HFFc6 (cell line): ENCODE results near the gene SBF2. TPM values are rescaled to one million over a fixed set of nuclear protein-coding genes. Genes with fewer than 3 reads are reported as not detected.
"Not testable (repeated sequence)": the region's sequence is repeated elsewhere in the genome, so short reads cannot be mapped to it uniquely, and the experiment has no call there.

Experiments used
- DNase-seq: peaks from one replicate; pipeline ENCODE4 v3.0.0-alpha.2; 2018
- H3K27ac Mint-ChIP-seq: 2 replicates; pipeline ENCODE4 v1.8.0; 2020; ENCODE audit warnings: mild to moderate bottlenecking, mixed read lengths
- H3K27me3 Mint-ChIP-seq: 2 replicates; pipeline ENCODE4 v1.8.0; 2021; ENCODE audit warnings: mild to moderate bottlenecking, moderate library complexity, mixed read lengths; ENCODE audit not compliant: insufficient read depth
- H3K36me3 Mint-ChIP-seq: 2 replicates; pipeline ENCODE4 v1.8.0; 2021; ENCODE audit warnings: low read depth, mixed read lengths
- H3K4me1 Mint-ChIP-seq: 2 replicates; pipeline ENCODE4 v1.8.0; 2020; ENCODE audit warnings: low read depth, mixed read lengths
- H3K4me3 Mint-ChIP-seq: 2 replicates; pipeline ENCODE4 v1.8.0; 2020; ENCODE audit warnings: mild to moderate bottlenecking, moderate library complexity, mixed read lengths
- H3K9me3 Mint-ChIP-seq: 2 replicates; pipeline ENCODE4 v1.8.0; 2020; ENCODE audit warnings: mild to moderate bottlenecking, mixed read lengths
- CTCF ChIP-seq: fragments of 200-600 bp; sonication (generic); IDR thresholded peaks from 2 replicates; pipeline ENCODE4 v1.5.0; 2021; ENCODE audit warnings: antibody characterized with exemption, mild to moderate bottlenecking
- total RNA-seq, 6 experiments: library from RNA; stranded (reverse); fragmentation: NEBNext Ultra II Directional; extraction: Animal tissue kit (Norgen Biotek cat#: 25700); gene quantifications; 2 replicates in 1 of 6; 3 replicates in 5 of 6; pipeline ENCODE4 v1.2.3, GENCODE V29; 2021

SBF2 gene
- total RNA-seq, 6 experiments from 2014 or later: 25.2 to 36.0 (median 30.7) TPM

- Mint-ChIP-seq H3K4me1 (peaks cover 44% of the 10 kb centered on the region), H3K27ac (peak overlapping the region; percentile 52; the same call in 1 of the 2 replicates), H3K36me3 (peaks cover 15% of the 10 kb centered on the region), H3K27me3 (no peaks in the 10 kb centered on the region; the same call in none of the 2 replicates), H3K9me3 (no peaks in the 10 kb centered on the region), H3K4me3 (no peak overlapping the region)
- no peak for DNase-seq
- no peak for TF ChIP-seq CTCF
These were observed 546.2 kb downstream of the SBF2 start for GRCh38 chr11:9747828-9748227.

DNA sequence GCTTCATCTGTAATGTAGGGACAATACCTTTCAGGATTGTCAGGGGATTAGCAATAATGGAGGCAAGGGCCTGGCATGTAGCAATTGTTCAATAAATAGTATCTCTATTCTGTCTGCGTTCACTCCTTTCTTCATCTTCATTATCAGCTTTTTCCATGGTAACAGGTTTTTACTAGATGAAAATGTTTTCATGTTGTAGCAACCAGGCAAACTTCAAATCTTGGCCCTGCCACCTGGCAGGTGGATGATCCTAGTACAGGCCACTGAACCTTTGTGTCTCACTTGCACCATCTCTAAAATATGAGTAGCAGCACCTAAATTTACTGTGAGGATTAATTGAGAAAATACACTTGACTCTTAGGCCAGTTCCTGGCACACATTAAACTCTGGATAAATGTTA, 546.8 kb downstream of the SBF2 start:
- Mint-ChIP-seq H3K9me3 (no peaks in the 10 kb centered on the region), H3K4me3 (no peak overlapping the region), H3K27me3 (no peaks in the 10 kb centered on the region; the same call in 1 of the 2 replicates), H3K27ac (peak overlapping the region; percentile 0; the same call in 1 of the 2 replicates), H3K36me3 (peaks cover 15% of the 10 kb centered on the region), H3K4me1 (peaks cover 38% of the 10 kb centered on the region)
- DNase-seq: no peak
- TF ChIP-seq CTCF: no peak

- H3K9me3 Mint-ChIP-seq: no peaks in the 10 kb centered on the region
- no peak for TF ChIP-seq CTCF
- peaks cover 22% of the 10 kb centered on the region for H3K4me1 Mint-ChIP-seq
- no peaks in the 10 kb centered on the region for H3K27me3 Mint-ChIP-seq
- H3K27ac Mint-ChIP-seq: no peak overlapping the region
- H3K36me3 Mint-ChIP-seq: peaks cover 27% of the 10 kb centered on the region
- DNase-seq: no peak
- no peak overlapping the region for H3K4me3 Mint-ChIP-seq
These were observed 548.4 kb downstream of the SBF2 start for GRCh38 chr11:9745411-9746211.

DNA sequence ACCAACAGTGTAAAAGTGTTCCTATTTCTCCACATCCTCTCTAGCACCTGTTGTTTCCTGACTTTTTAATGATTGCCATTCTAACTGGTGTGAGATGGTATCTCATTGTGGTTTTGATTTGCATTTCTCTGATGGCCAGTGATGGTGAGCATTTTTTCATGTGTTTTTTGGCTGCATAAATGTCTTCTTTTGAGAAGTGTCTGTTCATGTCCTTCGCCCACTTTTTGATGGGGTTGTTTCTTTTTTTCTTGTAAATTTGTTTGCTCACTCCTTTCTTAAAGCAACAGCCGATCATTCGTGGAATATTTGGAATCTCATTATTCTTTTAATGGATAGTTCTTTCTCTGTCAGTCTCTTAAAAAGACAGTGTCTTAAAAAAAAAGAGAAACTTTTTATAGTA, 550.5 kb downstream of the SBF2 start:
- H3K36me3 Mint-ChIP-seq: peaks cover 31% of the 10 kb centered on the region
- not testable (repeated sequence) for H3K27me3 Mint-ChIP-seq, DNase-seq, H3K4me3 Mint-ChIP-seq, H3K9me3 Mint-ChIP-seq, H3K27ac Mint-ChIP-seq
- peaks cover 13% of the 10 kb centered on the region for H3K4me1 Mint-ChIP-seq

- no peak for TF ChIP-seq CTCF
- Mint-ChIP-seq H3K36me3 (peaks cover 44% of the 10 kb centered on the region), H3K27me3 (no peaks in the 10 kb centered on the region), H3K27ac (no peak overlapping the region; the same call in 1 of the 2 replicates), H3K9me3 (no peaks in the 10 kb centered on the region), H3K4me3 (no peak overlapping the region), H3K4me1 (peaks cover 19% of the 10 kb centered on the region)
- no peak for DNase-seq
These were observed 552.8 kb downstream of the SBF2 start for GRCh38 chr11:9741260-9741659.

DNA sequence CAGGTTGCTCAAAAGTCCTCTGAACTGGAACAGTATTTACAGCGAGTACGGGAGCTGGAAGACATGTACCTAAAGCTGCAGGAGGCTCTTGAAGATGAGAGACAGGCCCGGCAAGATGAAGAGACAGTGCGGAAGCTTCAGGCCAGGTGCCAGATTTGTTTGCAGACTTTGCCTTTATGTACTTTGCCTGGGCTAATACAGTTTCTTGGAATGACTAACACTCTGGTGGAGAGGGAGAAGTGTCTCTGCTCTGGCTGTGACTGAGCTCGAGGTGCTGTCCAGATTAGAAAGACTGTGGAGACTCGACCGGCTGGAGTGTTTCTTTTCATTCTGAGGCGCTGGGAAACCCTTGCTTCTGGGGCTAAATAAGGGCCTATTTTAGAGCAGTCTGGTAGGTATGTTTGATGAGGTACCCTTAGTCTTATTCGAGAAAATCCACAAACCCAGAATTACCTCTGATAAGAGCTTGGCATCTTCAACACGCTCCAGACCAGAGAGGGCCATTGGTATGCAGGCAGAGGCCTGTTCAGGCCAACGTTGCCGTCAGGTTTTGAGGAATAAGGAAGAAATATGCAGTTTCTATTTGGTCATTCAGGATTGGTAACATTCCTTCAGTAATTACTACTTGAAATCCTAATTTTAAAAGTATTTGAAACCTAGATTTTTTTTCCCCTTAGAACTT, 553.7 kb downstream of the SBF2 start:
- H3K27ac Mint-ChIP-seq: no peak overlapping the region
- no peak overlapping the region; the same call in 1 of the 2 replicates for H3K4me3 Mint-ChIP-seq
- TF ChIP-seq CTCF: no peak
- H3K4me1 Mint-ChIP-seq: peaks cover 19% of the 10 kb centered on the region
- H3K9me3 Mint-ChIP-seq: no peaks in the 10 kb centered on the region
- H3K36me3 Mint-ChIP-seq: peaks cover 53% of the 10 kb centered on the region
- no peak for DNase-seq
- H3K27me3 Mint-ChIP-seq: no peaks in the 10 kb centered on the region
